Naive thymus-derived CD4-positive, alpha-beta T cell (primary cell): Measurements from ENCODE around the gene RPGR. TPM values are rescaled to one million over a fixed set of nuclear protein-coding genes. Genes with fewer than 3 reads are reported as not detected.

ENCODE experiments used
- ATAC-seq: fragments of 150-1000 bp; cut with Tn5 transposase; 2 replicates; pipeline ENCODE4 v1.10.0; 2021; ENCODE audit warnings: mild to moderate bottlenecking, moderate library complexity
- CTCF ChIA-PET: fragments of 350-600 bp; sonication (Branson Sonifier 250); formaldehyde crosslinking; loops from one replicate; lab custom pipeline; 2021; ENCODE audit warnings: antibody characterized with exemption; lab: Charles Lee
- POLR2A ChIA-PET: fragments of 350-600 bp; sonication (Branson Sonifier 250); formaldehyde crosslinking; loops from one replicate; lab custom pipeline; 2021; ENCODE audit warnings: antibody characterized with exemption, inconsistent platforms; lab: Charles Lee
- DNase-seq, 9 donors: peaks; one replicate each; pipeline versions ENCODE4 v3.0.0 to v3.0.0-alpha.2; 2020 to 2022; ENCODE audit warnings: mixed read lengths in 1 of 9
- H3K27ac ChIP-seq: one replicate; pipeline ENCODE4 v1.7.0; 2013; ENCODE audit warnings: mild to moderate bottlenecking, low read depth, low read length, moderate library complexity
- H3K27me3 ChIP-seq, 2 donors: one replicate each; pipeline ENCODE4 v1.7.0; 2013; ENCODE audit warnings: low read length in 2 of 2, mild to moderate bottlenecking in 2 of 2, moderate library complexity in 2 of 2; ENCODE audit not compliant: control insufficient read depth in 2 of 2, insufficient read depth in 2 of 2
- H3K36me3 ChIP-seq, 3 experiments: 1 replicate in 2 of 3; 2 replicates in 1 of 3; pipeline ENCODE4 v1.7.0; 2013; ENCODE audit warnings: low read length in 3 of 3, mild to moderate bottlenecking in 3 of 3, moderate library complexity in 1 of 3; ENCODE audit not compliant: insufficient read depth in 3 of 3, control insufficient read depth in 2 of 3
- H3K4me1 ChIP-seq, 2 donors: one replicate each; pipeline ENCODE4 v1.7.0; 2013; ENCODE audit warnings: low read length in 2 of 2, mild to moderate bottlenecking in 2 of 2, moderate library complexity in 1 of 2; ENCODE audit not compliant: control insufficient read depth in 2 of 2, insufficient read depth in 2 of 2
- H3K4me3 ChIP-seq: 2 replicates; pipeline ENCODE4 v1.7.0; 2013; ENCODE audit warnings: mild to moderate bottlenecking, low read length
- H3K9me3 ChIP-seq, 3 experiments: 1 replicate in 2 of 3; 2 replicates in 1 of 3; pipeline ENCODE4 v1.7.0; 2013; ENCODE audit warnings: low read length in 3 of 3; ENCODE audit not compliant: control insufficient read depth in 2 of 3
- H3K27ac Mint-ChIP-seq, 9 donors: one replicate each; pipeline ENCODE4 v1.8.0; 2020 to 2022; ENCODE audit warnings: mixed read lengths in 9 of 9, mild to moderate bottlenecking in 8 of 9, moderate library complexity in 5 of 9, inconsistent platforms in 2 of 9
- H3K27me3 Mint-ChIP-seq, 5 donors: one replicate each; pipeline ENCODE4 v1.8.0; 2021 to 2022; ENCODE audit warnings: mixed read lengths in 5 of 5, mild to moderate bottlenecking in 1 of 5
- H3K36me3 Mint-ChIP-seq, 5 donors: one replicate each; pipeline ENCODE4 v1.8.0; 2020 to 2022; ENCODE audit warnings: mixed read lengths in 5 of 5, mild to moderate bottlenecking in 3 of 5, inconsistent platforms in 1 of 5
- H3K4me1 Mint-ChIP-seq, 7 donors: one replicate each; pipeline ENCODE4 v1.8.0; 2020 to 2022; ENCODE audit warnings: mixed read lengths in 7 of 7, mild to moderate bottlenecking in 3 of 7, inconsistent platforms in 1 of 7
- H3K4me3 Mint-ChIP-seq, 10 donors: one replicate each; pipeline ENCODE4 v1.8.0; 2020 to 2022; ENCODE audit warnings: mild to moderate bottlenecking in 10 of 10, mixed read lengths in 10 of 10, moderate library complexity in 6 of 10, inconsistent platforms in 2 of 10
- H3K9me3 Mint-ChIP-seq, 11 donors: one replicate each; pipeline ENCODE4 v1.8.0; 2020 to 2022; ENCODE audit warnings: mixed read lengths in 11 of 11, mild to moderate bottlenecking in 4 of 11, inconsistent platforms in 1 of 11, moderate library complexity in 1 of 11
- intact Hi-C, 2 donors: fragments of 100-400 bp; cut with micrococcal nuclease; formaldehyde crosslinking; loops; one replicate each; pipeline ENCODE4 v1.15.1; 2023
- polyA plus RNA-seq, 2 donors: library from polyadenylated mRNA; unstranded; fragments of 300-500 nt; fragmentation: Illumina TruSeq; gene quantifications; one replicate each; pipeline ENCODE4 v1.2.3, GENCODE V29; 2021
- total RNA-seq, 6 experiments: library from RNA in 5 of 6; stranded (reverse) in 5 of 6; gene quantifications; 1 replicate in 5 of 6; 2 replicates in 1 of 6; pipeline ENCODE4 v1.2.3 and lab custom pipeline; 2021 to 2026

The RPGR gene
- total and polyA plus RNA-seq, 7 experiments from 2014 or later: 4.3 to 26.0 (median 10.1) TPM

GRCh38 chrX:38273453-38273852, 53.9 kb downstream of the RPGR start:
- Histone ChIP-seq H3K27ac (no peak overlapping the region), H3K4me3 (no peak overlapping the region), H3K27me3 (no peaks in the 10 kb centered on the region), H3K9me3 (no peaks in the 10 kb centered on the region), H3K36me3 (no peaks in the 10 kb centered on the region), H3K4me1 (no peaks in the 10 kb centered on the region)
- H3K27ac Mint-ChIP-seq: no peak overlapping the region
- peaks cover 0 to 6% (median 0%) of the 10 kb centered on the region in 7 donors for H3K4me1 Mint-ChIP-seq
- ATAC-seq: no peak
- H3K36me3 Mint-ChIP-seq: peaks cover 0 to 12% (median 5%) of the 10 kb centered on the region in 5 donors
- no peaks in the 10 kb centered on the region for H3K9me3 Mint-ChIP-seq
- no peak overlapping the region for H3K4me3 Mint-ChIP-seq
- ChIA-PET CTCF (no interaction called here), POLR2A (no interaction called here)
- no peak for DNase-seq
- H3K27me3 Mint-ChIP-seq: no peaks in the 10 kb centered on the region
- intact Hi-C loops: no loop called here

- ChIA-PET CTCF (no interaction called here), POLR2A (no interaction called here)
- H3K27me3 Mint-ChIP-seq: no peaks in the 10 kb centered on the region
- peaks cover 0 to 15% (median 8%) of the 10 kb centered on the region in 5 donors for H3K36me3 Mint-ChIP-seq
- Histone ChIP-seq H3K4me1 (no peaks in the 10 kb centered on the region), H3K27me3 (no peaks in the 10 kb centered on the region), H3K9me3 (no peaks in the 10 kb centered on the region), H3K27ac (no peak overlapping the region), H3K4me3 (no peak overlapping the region), H3K36me3 (no peaks in the 10 kb centered on the region)
- H3K4me3 Mint-ChIP-seq: no peak overlapping the region
- H3K4me1 Mint-ChIP-seq: peaks cover 0 to 6% (median 0%) of the 10 kb centered on the region in 7 donors
- DNase-seq (no peak), ATAC-seq (no peak)
- intact Hi-C loops: no loop called here
- H3K27ac Mint-ChIP-seq: no peak overlapping the region
- H3K9me3 Mint-ChIP-seq: no peaks in the 10 kb centered on the region
These were observed 56.1 kb downstream of the RPGR start for GRCh38 chrX:38271154-38271716.

- no peak for DNase-seq
- Mint-ChIP-seq H3K27ac (no peak overlapping the region), H3K36me3 (peaks cover 0 to 14% (median 8%) of the 10 kb centered on the region in 5 donors), H3K27me3 (no peaks in the 10 kb centered on the region), H3K4me3 (no peak overlapping the region), H3K4me1 (peaks cover 0 to 6% (median 0%) of the 10 kb centered on the region in 7 donors), H3K9me3 (no peaks in the 10 kb centered on the region)
- ChIA-PET CTCF (no interaction called here), POLR2A (no interaction called here)
- no peaks in the 10 kb centered on the region for H3K4me1 ChIP-seq
- intact Hi-C loops: no loop called here
- no peak overlapping the region for H3K4me3 ChIP-seq
- no peak for ATAC-seq
- H3K27ac ChIP-seq: no peak overlapping the region
- no peaks in the 10 kb centered on the region for H3K36me3 ChIP-seq
- H3K27me3 ChIP-seq: no peaks in the 10 kb centered on the region
- no peaks in the 10 kb centered on the region for H3K9me3 ChIP-seq
These were observed 59.3 kb downstream of the RPGR start for GRCh38 chrX:38268011-38268410.

GRCh38 chrX:38262715-38263620, 64.3 kb downstream of the RPGR start:
- Histone ChIP-seq H3K27ac (no peak overlapping the region), H3K9me3 (no peaks in the 10 kb centered on the region), H3K27me3 (no peaks in the 10 kb centered on the region), H3K36me3 (no peaks in the 10 kb centered on the region), H3K4me3 (no peak overlapping the region), H3K4me1 (no peaks in the 10 kb centered on the region)
- POLR2A ChIA-PET: no interaction called here
- peaks cover 0 to 2% (median 0%) of the 10 kb centered on the region in 11 donors for H3K9me3 Mint-ChIP-seq
- CTCF ChIA-PET: no interaction called here
- peaks cover 0 to under 1% (median 0%) of the 10 kb centered on the region in 5 donors for H3K36me3 Mint-ChIP-seq
- intact Hi-C loops: no loop called here
- no peak for DNase-seq
- ATAC-seq: no peak
- H3K4me1 Mint-ChIP-seq: no peaks in the 10 kb centered on the region
- H3K27ac Mint-ChIP-seq: no peak overlapping the region
- H3K27me3 Mint-ChIP-seq: no peaks in the 10 kb centered on the region
- no peak overlapping the region for H3K4me3 Mint-ChIP-seq

GRCh38 chrX:38260231-38260630, 67.1 kb downstream of the RPGR start:
- H3K36me3 Mint-ChIP-seq: no peaks in the 10 kb centered on the region
- DNase-seq (no peak), ATAC-seq (no peak)
- no peaks in the 10 kb centered on the region for H3K27me3 Mint-ChIP-seq
- POLR2A ChIA-PET: no interaction called here
- CTCF ChIA-PET: interaction anchor here (0.7 kb wide), 1 partner anchor 47 kb away, joined by 3 read pairs; no protein-coding TSS in a partner anchor
- H3K4me1 Mint-ChIP-seq: no peaks in the 10 kb centered on the region
- intact Hi-C loops: loop anchor here in 1 of 2 donors (1.0 kb wide), 1 partner anchor 67 kb away; the partner anchor contains the start of gene RPGR
- Histone ChIP-seq H3K36me3 (no peaks in the 10 kb centered on the region), H3K4me1 (no peaks in the 10 kb centered on the region), H3K4me3 (no peak overlapping the region), H3K27me3 (no peaks in the 10 kb centered on the region), H3K27ac (no peak overlapping the region), H3K9me3 (no peaks in the 10 kb centered on the region)
- H3K4me3 Mint-ChIP-seq: no peak overlapping the region
- peaks cover 0 to 2% (median 0%) of the 10 kb centered on the region in 11 donors for H3K9me3 Mint-ChIP-seq
- no peak overlapping the region for H3K27ac Mint-ChIP-seq

GRCh38 chrX:38256019-38256418, 71.3 kb downstream of the RPGR start:
- DNase-seq: no peak
- H3K27me3 ChIP-seq: no peaks in the 10 kb centered on the region
- H3K27me3 Mint-ChIP-seq: peaks cover 0 to 2% (median 0%) of the 10 kb centered on the region in 5 donors
- H3K9me3 ChIP-seq: no peaks in the 10 kb centered on the region
- no peak overlapping the region for H3K4me3 ChIP-seq
- POLR2A ChIA-PET: no interaction called here
- no peaks in the 10 kb centered on the region for H3K4me1 ChIP-seq
- intact Hi-C loops: no loop called here
- CTCF ChIA-PET: no interaction called here
- peaks cover 0 to 2% (median 0%) of the 10 kb centered on the region in 11 donors for H3K9me3 Mint-ChIP-seq
- H3K36me3 Mint-ChIP-seq: no peaks in the 10 kb centered on the region
- H3K4me1 Mint-ChIP-seq: no peaks in the 10 kb centered on the region
- peak overlapping the region in 1 of 9 donors; percentile 20 for H3K27ac Mint-ChIP-seq
- no peaks in the 10 kb centered on the region for H3K36me3 ChIP-seq
- H3K27ac ChIP-seq: no peak overlapping the region
- no peak for ATAC-seq
- no peak overlapping the region for H3K4me3 Mint-ChIP-seq
